Endothelial cell of umbilical vein (primary cell): ENCODE data around the gene ZNF793. TPM values are rescaled to one million over a fixed set of nuclear protein-coding genes. Genes with fewer than 3 reads are reported as not detected.
A peak's percentile ranks its signal among the peaks of the same experiment; 100 is the strongest.

Source experiments
- BruUV-seq: library from RNA; stranded (reverse); fragments of 400-500 nt; replicated peaks from 2 replicates; lab custom pipeline; 2021; lab: Mats Ljungman, UMichigan
- CTCF ChIA-PET: fragments of 300-600, 350-600 bp; sonication (Branson Sonifier 250); formaldehyde crosslinking; loops from one replicate; lab custom pipeline; 2021; ENCODE audit warnings: antibody characterized with exemption, inconsistent platforms; lab: Charles Lee
- POLR2A ChIA-PET: fragments of 300-600, 350-600 bp; sonication (Branson Sonifier 250); formaldehyde crosslinking; loops from one replicate; lab custom pipeline; 2021; ENCODE audit warnings: antibody characterized with exemption, inconsistent platforms; lab: Charles Lee
- DNase-seq: peaks from one replicate; pipeline ENCODE4 v3.0.0-alpha.2; 2011; ENCODE audit warnings: low read depth, low spot score
- FAIRE-seq: peaks from 2 replicates; lab custom pipeline; 2011; peaks lifted over from hg19 to GRCh38; lab: Jason Lieb, UNC
- H2AFZ ChIP-seq: 2 replicates; pipeline ENCODE4 v1.6.0; 2012; ENCODE audit warnings: low read depth, low read length, control low read depth, inconsistent platforms
- H3K27ac ChIP-seq: 2 replicates; pipeline ENCODE4 v1.5.1; 2011; ENCODE audit warnings: low read depth, mild to moderate bottlenecking, control low read depth, low read length, moderate library complexity; ENCODE audit not compliant: insufficient read depth
- H3K27me3 ChIP-seq, 2 experiments: 2 replicates each; pipeline versions ENCODE4 v1.6.0 to v1.6.1; 2011; ENCODE audit warnings: low read length in 2 of 2, mixed read lengths in 1 of 2; ENCODE audit not compliant: control insufficient read depth in 2 of 2, insufficient read depth in 2 of 2
- H3K36me3 ChIP-seq, 2 experiments: 2 replicates in 1 of 2; 3 replicates in 1 of 2; pipeline ENCODE4 v1.5.1; 2011; ENCODE audit warnings: low read length in 2 of 2, mild to moderate bottlenecking in 1 of 2, moderate library complexity in 1 of 2; ENCODE audit not compliant: control insufficient read depth in 2 of 2, insufficient read depth in 2 of 2; ENCODE audit errors: extremely low read depth in 1 of 2
- H3K4me1 ChIP-seq: 3 replicates; pipeline ENCODE4 v1.5.1; 2011; ENCODE audit warnings: mild to moderate bottlenecking, low read length; ENCODE audit not compliant: control insufficient read depth, insufficient read depth; ENCODE audit errors: extremely low read depth
- H3K4me2 ChIP-seq: 2 replicates; pipeline ENCODE4 v1.6.1; 2011; ENCODE audit warnings: low read length, control low read depth, mixed read lengths; ENCODE audit not compliant: insufficient read depth
- H3K4me3 ChIP-seq, 3 experiments: fragments of 200-600 bp in 1 of 3; sonication (generic), shearing (Covaris generic) in 1 of 3; replicated peaks in 1 of 3; 2 replicates each; pipeline ENCODE4 v1.5.1; 2011 to 2016; ENCODE audit warnings: control low read depth in 3 of 3, low read length in 3 of 3, mild to moderate bottlenecking in 2 of 3, inconsistent platforms in 1 of 3, low read depth in 1 of 3, moderate library complexity in 1 of 3; ENCODE audit not compliant: insufficient read depth in 1 of 3
- H3K79me2 ChIP-seq: 2 replicates; pipeline ENCODE4 v1.6.0; 2012; ENCODE audit warnings: low read length, inconsistent platforms; ENCODE audit not compliant: control insufficient read depth, insufficient read depth
- H3K9ac ChIP-seq: replicated peaks from 2 replicates; pipeline ENCODE3; 2011; ENCODE audit warnings: low read length, control low read depth; ENCODE audit not compliant: insufficient read depth; ENCODE audit errors: extremely low read depth
- H3K9me1 ChIP-seq: replicated peaks from 3 replicates; pipeline ENCODE4 v1.6.0; 2011; ENCODE audit warnings: mild to moderate bottlenecking, low read length; ENCODE audit not compliant: control insufficient read depth, insufficient read depth; ENCODE audit errors: extremely low read depth
- H3K9me3 ChIP-seq: replicated peaks from 2 replicates; pipeline ENCODE4 v1.5.1; 2012; ENCODE audit warnings: low read length, inconsistent platforms; ENCODE audit not compliant: control insufficient read depth, insufficient read depth
- H4K20me1 ChIP-seq: replicated peaks from 2 replicates; pipeline ENCODE3; 2011; ENCODE audit warnings: mild to moderate bottlenecking, low read length; ENCODE audit not compliant: control insufficient read depth, insufficient read depth; ENCODE audit errors: extremely low read depth
- EZH2 ChIP-seq: IDR thresholded peaks from 2 replicates; pipeline ENCODE4 v1.6.1; 2012; ENCODE audit warnings: borderline replicate concordance, low read depth, mild to moderate bottlenecking, moderate library complexity, low read length, inconsistent platforms; ENCODE audit not compliant: severe bottlenecking
- FOS ChIP-seq: IDR thresholded peaks from 2 replicates; pipeline ENCODE4 v1.6.1; 2011; ENCODE audit warnings: mild to moderate bottlenecking, low read length, moderate library complexity, borderline replicate concordance; ENCODE audit not compliant: insufficient read depth
- GATA2 ChIP-seq: IDR thresholded peaks from 2 replicates; pipeline ENCODE4 v1.7.0; 2011; ENCODE audit warnings: low read depth, mild to moderate bottlenecking, moderate library complexity, mixed read lengths, low read length; ENCODE audit not compliant: insufficient read length, insufficient read depth
- JUN ChIP-seq: IDR thresholded peaks from 2 replicates; pipeline ENCODE4 v1.6.1; 2011; ENCODE audit warnings: borderline replicate concordance, low read depth; ENCODE audit not compliant: insufficient read length, insufficient read depth
- MAX ChIP-seq: IDR thresholded peaks from 2 replicates; pipeline ENCODE4 v1.6.1; 2011; ENCODE audit not compliant: insufficient read depth, insufficient read length
- MYC ChIP-seq: IDR thresholded peaks from one replicate; pipeline ENCODE4 v1.6.1; 2011; ENCODE audit warnings: mild to moderate bottlenecking, low read depth, low read length
- POLR2A ChIP-seq: IDR thresholded peaks from 2 replicates; pipeline ENCODE4 v1.6.1; 2012; ENCODE audit warnings: low read depth, mild to moderate bottlenecking, control low read depth, low read length
- POLR2AphosphoS5 ChIP-seq: IDR thresholded peaks from 2 replicates; pipeline ENCODE4 v1.6.1; 2012; ENCODE audit warnings: low read depth, mild to moderate bottlenecking, control low read depth, low read length, moderate library complexity; ENCODE audit not compliant: insufficient read depth
- dilution Hi-C: fragments of 300-500 bp; cut with MboI; formaldehyde crosslinking; loops from one replicate; pipeline ENCODE4 v1.15.0; 2019; ENCODE audit warnings: low sequenced_read_pairs; ENCODE audit not compliant: extremely low pct_ligation_motif_present
- intact Hi-C: fragments of 100-400 bp; cut with micrococcal nuclease; formaldehyde crosslinking; loops from one replicate; pipeline ENCODE4 v1.10.0; 2022
- polyA plus RNA-seq, 4 experiments: library from polyadenylated mRNA; depleted of rRNA in 3 of 4; stranded (reverse) in 3 of 4; unstranded in 1 of 4; fragments of >200 nt; gene quantifications; 2 replicates each; pipeline versions ENCODE4 v1.2.1 to v1.2.3, GENCODE V29; 2011 to 2012; ENCODE audit warnings: missing spikeins in 1 of 4
- total RNA-seq: library from RNA; stranded (reverse); gene quantifications from 2 replicates; pipeline ENCODE4 v1.2.3, GENCODE V29; 2021
- TF ChIP-seq, protein P1 (sequence below), 2 donors: IDR thresholded peaks; 1 replicate in 1 of 2; 2 replicates in 1 of 2; pipeline ENCODE4 v1.5.1; 2011; ENCODE audit warnings: low read length in 2 of 2, mild to moderate bottlenecking in 2 of 2, moderate library complexity in 2 of 2, control low read depth in 1 of 2, inconsistent platforms in 1 of 2, low read depth in 1 of 2; ENCODE audit not compliant: insufficient read depth in 1 of 2; ENCODE audit errors: extremely low read depth in 1 of 2

The ZNF793 gene
- total and polyA plus RNA-seq, 2 donors (not counting 3 experiments of a cell fraction or from before 2014, with no cell fraction given): 0.37 to 3.8 TPM

- Histone ChIP-seq H3K4me2 (peak within 1 kb of the TSS; percentile 55), H4K20me1 (no peaks in the 10 kb centered on the region), H3K9ac (peak within 1 kb of the TSS; percentile 57), H3K4me3 (peak within 1 kb of the TSS; percentile 67 to 95 (median 80)), H3K4me1 (peaks cover 5% of the 10 kb centered on the region), H3K27ac (peak within 1 kb of the TSS; percentile 34), H3K36me3 (no peaks in the 10 kb centered on the region), H3K79me2 (peaks cover 2% of the 10 kb centered on the region), H3K9me1 (no peaks in the 10 kb centered on the region), H3K9me3 (no peaks in the 10 kb centered on the region), H3K27me3 (no peaks in the 10 kb centered on the region), H2AFZ (peak within 1 kb of the TSS; percentile 99)
- POLR2A ChIA-PET: interaction anchor here (1.5 kb wide), 1 partner anchor 98 kb away, joined by 4 read pairs; the partner anchor contains the start of gene ZNF527
- FAIRE-seq (peak; percentile 93), DNase-seq (peak; percentile 82)
- CTCF ChIA-PET: interaction anchor here (1.2 kb wide), 1 partner anchor 82 kb away, joined by 5 read pairs; no protein-coding TSS in a partner anchor
- dilution Hi-C loops: no loop called here
- TF ChIP-seq EZH2 (no peak), POLR2AphosphoS5 (peak; percentile 57), POLR2A (peak; percentile 62)
- intact Hi-C loops: loop anchor here (1.0 to 5.0 kb wide), 4 partner anchors 82 to 697 kb away; partner anchors contain the start of genes ZNF383 and ZNF850
- TSS peak; percentile 32 for BruUV-seq
Observed at GRCh38 chr19:37468961-37469777, 37.6 kb upstream of the ZNF793 start, which contains the start of gene ZNF570. TSS of gene ZNF570 (plus strand) at chr19:37469356. CDS start at chr19:37470355, 999 bp downstream.

GRCh38 chr19:37470216-37470615, 36.5 kb upstream of the ZNF793 start:
- dilution Hi-C loops: no loop called here
- no peak overlapping the region for H3K9ac ChIP-seq
- H3K4me1 ChIP-seq: peaks cover 5% of the 10 kb centered on the region
- peak overlapping the region; percentile 55 for H3K4me2 ChIP-seq
- H2AFZ ChIP-seq: no peak overlapping the region
- POLR2A ChIA-PET: no interaction called here
- peaks cover 2% of the 10 kb centered on the region for H3K79me2 ChIP-seq
- no peaks in the 10 kb centered on the region for H3K27me3 ChIP-seq
- H3K36me3 ChIP-seq: no peaks in the 10 kb centered on the region
- TF ChIP-seq JUN (no peak), POLR2AphosphoS5 (no peak), MAX (no peak), MYC (no peak), POLR2A (no peak), EZH2 (no peak), FOS (no peak), GATA2 (no peak)
- TF ChIP-seq, protein P1, sequence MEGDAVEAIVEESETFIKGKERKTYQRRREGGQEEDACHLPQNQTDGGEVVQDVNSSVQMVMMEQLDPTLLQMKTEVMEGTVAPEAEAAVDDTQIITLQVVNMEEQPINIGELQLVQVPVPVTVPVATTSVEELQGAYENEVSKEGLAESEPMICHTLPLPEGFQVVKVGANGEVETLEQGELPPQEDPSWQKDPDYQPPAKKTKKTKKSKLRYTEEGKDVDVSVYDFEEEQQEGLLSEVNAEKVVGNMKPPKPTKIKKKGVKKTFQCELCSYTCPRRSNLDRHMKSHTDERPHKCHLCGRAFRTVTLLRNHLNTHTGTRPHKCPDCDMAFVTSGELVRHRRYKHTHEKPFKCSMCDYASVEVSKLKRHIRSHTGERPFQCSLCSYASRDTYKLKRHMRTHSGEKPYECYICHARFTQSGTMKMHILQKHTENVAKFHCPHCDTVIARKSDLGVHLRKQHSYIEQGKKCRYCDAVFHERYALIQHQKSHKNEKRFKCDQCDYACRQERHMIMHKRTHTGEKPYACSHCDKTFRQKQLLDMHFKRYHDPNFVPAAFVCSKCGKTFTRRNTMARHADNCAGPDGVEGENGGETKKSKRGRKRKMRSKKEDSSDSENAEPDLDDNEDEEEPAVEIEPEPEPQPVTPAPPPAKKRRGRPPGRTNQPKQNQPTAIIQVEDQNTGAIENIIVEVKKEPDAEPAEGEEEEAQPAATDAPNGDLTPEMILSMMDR (IDR thresholded peaks at IDR 0.05; ENCODE audit: extremely low read depth in 1 of 2, insufficient read depth in 1 of 2, low read depth in 1 of 2, low read length in 2 of 2): no peak
- H3K9me3 ChIP-seq: no peaks in the 10 kb centered on the region
- DNase-seq (no peak), FAIRE-seq (no peak)
- CTCF ChIA-PET: no interaction called here
- no peaks in the 10 kb centered on the region for H3K9me1 ChIP-seq
- H3K27ac ChIP-seq: no peak overlapping the region
- no TSS peak for BruUV-seq
- H3K4me3 ChIP-seq: peak overlapping the region in 1 of 3 experiments; percentile 80
- H4K20me1 ChIP-seq: no peaks in the 10 kb centered on the region
- intact Hi-C loops: no loop called here
